ENCODE results near the gene XAGE5.
"Not testable (repeated sequence)": the region's sequence is repeated elsewhere in the genome, so short reads cannot be mapped to it uniquely, and the experiment has no call there.

The XAGE5 gene, protein sequence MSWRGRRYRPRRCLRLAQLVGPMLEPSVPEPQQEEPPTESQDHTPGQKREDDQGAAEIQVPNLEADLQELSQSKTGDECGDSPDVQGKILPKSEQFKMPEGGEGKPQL

GRCh38 chrX:52811065-52811625 is at the start of gene XAGE5:
Gene XAGE5 (plus strand): TSS chrX:52811287. CDS start chrX:52812567, 1,280 bp downstream.
- DNase-seq: no peak

DNA sequence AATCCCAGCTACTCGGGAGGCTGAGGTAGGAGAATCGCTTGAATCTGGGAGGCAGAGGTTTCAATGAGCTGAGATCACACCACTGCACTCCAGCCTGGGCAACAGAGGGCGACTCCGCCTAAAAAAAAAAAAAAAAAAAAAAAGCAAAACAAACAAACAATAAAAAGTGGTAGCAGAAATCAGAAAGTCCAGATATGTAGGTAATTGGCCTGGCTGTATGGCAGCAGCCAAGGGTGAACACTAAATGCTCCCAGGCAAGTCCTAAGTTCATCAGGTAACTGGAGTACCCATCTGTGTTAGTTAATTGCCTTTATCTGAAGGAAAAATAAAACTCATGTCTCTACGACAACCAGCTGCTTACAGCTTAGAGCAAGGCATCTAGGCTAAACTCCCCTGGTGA is 45.1 kb upstream of the XAGE5 start:
- DNase-seq: not testable (repeated sequence)

GRCh38 chrX:52773504-52773903 is 37.6 kb upstream of the XAGE5 start:
- DNase-seq: not testable (repeated sequence)

GRCh38 chrX:52797327-52797726 is 13.8 kb upstream of the XAGE5 start, which contains the start of gene SPANXN5:
Gene SPANXN5 (minus strand): TSS chrX:52797427. CDS start chrX:52797348, 79 bp downstream.
- not testable (repeated sequence) for DNase-seq

GRCh38 chrX:52804876-52805275 is 6.2 kb upstream of the XAGE5 start:
- DNase-seq: not testable (repeated sequence)

- DNase-seq: no peak
Observed at GRCh38 chrX:52819788-52820187, 8.7 kb downstream of the XAGE5 start.

GRCh38 chrX:52821079-52821760 is 10.1 kb downstream of the XAGE5 start:
- no peak for DNase-seq

DNA sequence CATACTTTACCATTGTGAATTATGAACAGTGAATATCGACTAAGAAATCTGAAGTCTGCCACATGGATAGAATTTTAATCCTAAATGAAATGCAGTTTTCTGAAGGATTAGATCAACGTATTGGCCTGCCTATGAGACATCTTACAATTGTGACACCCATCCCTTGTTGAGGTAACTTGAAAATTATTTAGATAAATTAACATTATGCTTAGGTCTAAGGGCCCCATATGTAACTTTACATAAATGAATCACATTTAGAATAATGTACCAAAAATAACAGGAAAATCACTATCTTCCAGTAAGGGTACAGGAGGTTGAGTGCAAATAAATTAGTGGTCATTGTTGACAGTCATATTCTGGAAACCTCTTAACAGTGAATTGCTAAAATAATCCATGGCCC is 13.5 kb downstream of the XAGE5 start:
- no peak for DNase-seq

DNA sequence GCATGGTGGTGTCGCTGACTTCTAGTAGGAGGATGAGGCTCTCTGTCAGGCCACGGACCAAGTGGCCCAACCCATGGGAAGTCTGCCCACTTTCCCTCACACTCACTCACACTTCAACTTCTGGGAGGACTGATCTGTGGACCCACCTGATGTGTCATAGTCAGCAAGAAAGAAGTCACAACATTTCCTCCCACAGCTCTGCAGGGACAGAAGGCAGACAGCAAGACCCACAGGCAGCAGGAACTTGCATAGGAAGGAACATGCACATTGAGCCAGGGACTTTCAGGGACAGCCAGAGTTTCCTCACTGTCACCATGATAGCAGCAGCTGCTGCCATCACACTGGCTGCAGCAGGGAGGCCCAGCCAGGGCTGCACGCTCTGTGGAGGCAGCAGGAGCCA is 19.5 kb downstream of the XAGE5 start:
- no peak for DNase-seq

GRCh38 chrX:52839137-52839536 is 28.1 kb downstream of the XAGE5 start:
- DNase-seq: no peak

DNA sequence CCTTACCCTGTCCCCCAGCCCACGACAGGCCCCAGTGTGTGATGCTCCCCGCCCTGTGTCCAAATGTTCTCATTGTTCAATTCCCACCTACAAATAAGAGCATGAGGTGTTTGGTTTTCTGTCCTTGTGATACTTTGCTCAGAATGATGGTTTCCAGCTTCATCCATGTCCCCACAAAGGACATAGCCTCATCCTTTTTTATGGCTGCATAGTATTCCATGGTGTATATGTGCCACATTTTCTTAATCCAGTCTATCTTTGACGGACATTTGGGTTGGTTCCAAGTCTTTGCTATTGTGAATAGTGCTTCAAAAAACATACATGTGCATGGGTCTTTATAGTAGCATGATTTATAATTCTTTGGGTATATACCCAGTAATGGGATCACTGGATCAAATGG is 32.5 kb downstream of the XAGE5 start:
- not testable (repeated sequence) for DNase-seq

DNA sequence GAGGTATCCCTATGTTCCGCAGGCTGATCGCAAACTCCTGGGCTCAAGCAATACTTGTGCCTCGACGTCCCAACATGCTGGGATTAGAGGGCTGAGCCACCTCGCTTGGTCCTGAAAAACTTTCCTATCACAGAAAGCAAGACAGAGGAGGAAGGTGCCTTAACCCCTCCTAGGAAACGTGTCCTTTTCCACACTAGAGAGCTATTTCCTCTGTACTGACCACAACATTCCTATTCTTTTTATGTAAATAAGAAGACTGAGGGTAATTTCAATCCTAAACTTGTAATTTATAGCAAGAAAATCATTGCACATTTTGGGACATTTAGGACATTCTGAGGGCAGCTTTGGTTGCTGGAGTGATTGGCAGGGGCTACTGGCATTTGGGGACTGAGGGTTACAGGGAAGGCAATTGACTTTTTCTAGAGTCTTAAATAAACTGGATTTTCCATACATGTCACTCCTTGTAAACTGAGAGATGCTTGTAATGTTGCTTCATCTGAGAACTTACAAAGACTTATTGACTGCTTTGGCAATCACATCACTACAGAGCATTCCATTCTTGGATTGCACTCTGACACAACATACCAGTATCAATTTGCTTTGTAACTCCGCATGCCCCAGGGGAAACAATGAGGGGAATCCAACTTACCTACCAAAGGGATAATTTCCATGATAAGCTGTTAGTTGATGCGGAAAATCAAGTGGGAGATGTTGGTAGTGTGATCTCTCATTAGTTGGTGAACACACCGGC is 41.2 kb downstream of the XAGE5 start:
- no peak for DNase-seq

GRCh38 chrX:52856991-52857525 is 46.0 kb downstream of the XAGE5 start:
- DNase-seq: not testable (repeated sequence)

- no peak for DNase-seq
Observed at GRCh38 chrX:52865343-52865998, 54.4 kb downstream of the XAGE5 start.

Data from femur (tissue), 1 donor.